OCI-LY3 (cell line): ENCODE data around the gene TMEM255A.

Experiments
- H2AFZ ChIP-seq: fragments of 200-600, 300-600 bp; shearing (Covaris generic); 2 replicates; pipeline ENCODE4 v1.6.0; 2014; ENCODE audit warnings: antibody characterized with exemption, low read depth, low read length
- H3K27ac ChIP-seq: fragments of 200-600, 300-600 bp; sonication (generic); 2 replicates; pipeline ENCODE4 v1.5.1; 2014; ENCODE audit warnings: mild to moderate bottlenecking, low read length, moderate library complexity, mixed read lengths
- H3K27me3 ChIP-seq: fragments of 200-600, 300-600 bp; sonication (generic); 2 replicates; pipeline ENCODE4 v1.6.1; 2014; ENCODE audit warnings: low read depth, low read length, mixed read lengths
- H3K36me3 ChIP-seq: fragments of 200-600, 300-600 bp; sonication (generic); replicated peaks from 2 replicates; pipeline ENCODE3; 2014; ENCODE audit warnings: low read depth, low read length, mixed read lengths
- H3K4me1 ChIP-seq: fragments of 300-600, 200-600 bp; sonication (generic); 2 replicates; pipeline ENCODE4 v1.6.1; 2014; ENCODE audit warnings: low read length, mixed read lengths
- H3K4me2 ChIP-seq: fragments of 200-600, 300-600 bp; sonication (generic); 2 replicates; pipeline ENCODE4 v1.6.1; 2014; ENCODE audit warnings: low read length, mixed read lengths
- H3K4me3 ChIP-seq: fragments of 300-600, 200-600 bp; sonication (generic); 2 replicates; pipeline ENCODE4 v1.5.1; 2014; ENCODE audit warnings: antibody characterized with exemption, mild to moderate bottlenecking, low read length, moderate library complexity
- H3K79me2 ChIP-seq: fragments of 300-600, 200-600 bp; shearing (Covaris generic); 2 replicates; pipeline ENCODE4 v1.6.1; 2014; ENCODE audit warnings: mild to moderate bottlenecking, low read length, mixed read lengths
- H3K9ac ChIP-seq: fragments of 300-600, 200-600 bp; shearing (Covaris generic); 2 replicates; pipeline ENCODE4 v1.6.0; 2014; ENCODE audit warnings: mild to moderate bottlenecking, low read length, moderate library complexity
- H3K9me3 ChIP-seq: fragments of 200-600, 300-600 bp; shearing (Covaris generic); 2 replicates; pipeline ENCODE4 v1.6.1; 2014; ENCODE audit warnings: low read length, mixed read lengths; ENCODE audit not compliant: insufficient read depth
- H4K20me1 ChIP-seq: fragments of 200-600, 300-600 bp; sonication (generic); 2 replicates; pipeline ENCODE4 v1.6.1; 2016; ENCODE audit warnings: low read length, mixed read lengths; ENCODE audit not compliant: insufficient read depth
- CTCF ChIP-seq: fragments of 200-600, 300-600 bp; sonication (generic); IDR thresholded peaks from 2 replicates; pipeline ENCODE4 v1.5.1; 2014; ENCODE audit warnings: antibody characterized with exemption, low read length, low read depth
- EZH2phosphoT487 ChIP-seq: fragments of 200-600 bp; shearing (Covaris generic); IDR thresholded peaks from 2 replicates; pipeline ENCODE4 v1.6.1; 2018; ENCODE audit warnings: antibody characterized with exemption, mixed run types, low read depth

The TMEM255A gene

GRCh38 chrX:120334603-120335002, 23.3 kb upstream of the TMEM255A start:
- Histone ChIP-seq H3K27me3 (no peaks in the 10 kb centered on the region), H3K9me3 (0 out of 2 replicates have a peak, but pooled peaks cover 6% of the 10 kb centered on the region), H3K79me2 (no peaks in the 10 kb centered on the region), H3K27ac (no peak overlapping the region), H3K36me3 (no peaks in the 10 kb centered on the region), H3K4me1 (no peaks in the 10 kb centered on the region), H2AFZ (no peak overlapping the region), H4K20me1 (no peaks in the 10 kb centered on the region), H3K4me2 (no peak overlapping the region), H3K9ac (no peak overlapping the region), H3K4me3 (no peak overlapping the region)
- TF ChIP-seq CTCF (no peak), EZH2phosphoT487 (no peak)

- H3K79me2 ChIP-seq, result no peaks in the 10 kb centered on the region
- no peak overlapping the region for H2AFZ ChIP-seq
- H3K4me1 ChIP-seq, result no peaks in the 10 kb centered on the region
- 0 out of 2 replicates have a peak, but pooled peaks cover 6% of the 10 kb centered on the region for H3K9me3 ChIP-seq
- no peak overlapping the region for H3K4me3 ChIP-seq
- H3K36me3 ChIP-seq, result no peaks in the 10 kb centered on the region
- no peak overlapping the region for H3K27ac ChIP-seq
- H3K27me3 ChIP-seq, result no peaks in the 10 kb centered on the region
- no peaks in the 10 kb centered on the region for H4K20me1 ChIP-seq
- no peak overlapping the region for H3K9ac ChIP-seq
- peak; percentile 29 for TF ChIP-seq CTCF
- TF ChIP-seq EZH2phosphoT487, result no peak
- H3K4me2 ChIP-seq, result no peak overlapping the region
Measured at GRCh38 chrX:120334151-120334550, 22.9 kb upstream of the TMEM255A start.

- no peak overlapping the region for H3K4me3 ChIP-seq
Measured at GRCh38 chrX:120332394-120332793, 21.1 kb upstream of the TMEM255A start.

GRCh38 chrX:120331116-120331515, 19.9 kb upstream of the TMEM255A start:
- H3K4me3 ChIP-seq, result no peak overlapping the region
- no peaks in the 10 kb centered on the region for H3K36me3 ChIP-seq
- no peak overlapping the region for H3K4me2 ChIP-seq
- no peaks in the 10 kb centered on the region for H3K27me3 ChIP-seq
- H3K4me1 ChIP-seq, result no peaks in the 10 kb centered on the region
- no peaks in the 10 kb centered on the region for H3K79me2 ChIP-seq
- no peaks in the 10 kb centered on the region for H4K20me1 ChIP-seq
- H3K9me3 ChIP-seq, result no peaks in the 10 kb centered on the region
- no peak for TF ChIP-seq CTCF
- no peak for TF ChIP-seq EZH2phosphoT487
- H3K27ac ChIP-seq, result no peak overlapping the region
- no peak overlapping the region for H2AFZ ChIP-seq
- H3K9ac ChIP-seq, result no peak overlapping the region

More at GRCh38 chrX:120332394-120332793, 21.1 kb upstream of the TMEM255A start:
- no peaks in the 10 kb centered on the region for H3K4me1 ChIP-seq
- no peaks in the 10 kb centered on the region for H3K27me3 ChIP-seq
- H3K4me2 ChIP-seq, result no peak overlapping the region
- no peak overlapping the region for H3K9ac ChIP-seq
- no peaks in the 10 kb centered on the region for H3K36me3 ChIP-seq
- H2AFZ ChIP-seq, result no peak overlapping the region
- H3K9me3 ChIP-seq, result no peaks in the 10 kb centered on the region
- no peaks in the 10 kb centered on the region for H3K79me2 ChIP-seq
- no peak overlapping the region for H3K27ac ChIP-seq
- no peak for TF ChIP-seq CTCF
- no peak for TF ChIP-seq EZH2phosphoT487
- H4K20me1 ChIP-seq, result no peaks in the 10 kb centered on the region
